Neural crest cell (in vitro differentiated cells): ENCODE results near the gene DDC. TPM values are rescaled to one million over a fixed set of nuclear protein-coding genes. Genes with fewer than 3 reads are reported as not detected.
"Not testable (repeated sequence)": the region's sequence is repeated elsewhere in the genome, so short reads cannot be mapped to it uniquely, and the experiment has no call there.

ENCODE experiments used
- DNase-seq: peaks from one replicate; pipeline ENCODE4 v3.0.0; 2021; ENCODE audit warnings: low read depth, mixed read lengths, low spot score
- H3K27ac Mint-ChIP-seq: one replicate; pipeline ENCODE4 v1.8.0; 2021; ENCODE audit warnings: mild to moderate bottlenecking, mixed read lengths; ENCODE audit not compliant: unreplicated experiment
- H3K27me3 Mint-ChIP-seq: 2 replicates; pipeline ENCODE4 v1.8.0; 2021; ENCODE audit warnings: low read depth, mild to moderate bottlenecking, mixed read lengths
- H3K36me3 Mint-ChIP-seq: 2 replicates; pipeline ENCODE4 v1.8.0; 2021; ENCODE audit warnings: low read depth, mild to moderate bottlenecking, mixed read lengths
- H3K4me1 Mint-ChIP-seq: 2 replicates; pipeline ENCODE4 v1.8.0; 2021; ENCODE audit warnings: mixed read lengths
- H3K4me3 Mint-ChIP-seq: one replicate; pipeline ENCODE4 v1.8.0; 2021; ENCODE audit warnings: mild to moderate bottlenecking, mixed read lengths
- H3K9me3 Mint-ChIP-seq: 2 replicates; pipeline ENCODE4 v1.8.0; 2021; ENCODE audit warnings: mixed read lengths
- CTCF ChIP-seq: fragments of 200-600 bp; sonication (generic); conservative IDR thresholded peaks from 2 replicates; pipeline ENCODE4 v1.5.0; 2021; ENCODE audit warnings: antibody characterized with exemption, mild to moderate bottlenecking
- total RNA-seq: library from RNA; stranded (reverse); gene quantifications from 2 replicates; pipeline ENCODE4 v1.2.1, GENCODE V29; 2021

Gene DDC
- total RNA-seq, 1 donor from 2014 or later: 1.0 TPM

GRCh38 chr7:50552139-50552538, 13.1 kb downstream of the DDC start:
- H3K36me3 Mint-ChIP-seq: no peaks in the 10 kb centered on the region
- H3K9me3 Mint-ChIP-seq: no peaks in the 10 kb centered on the region
- no peak for TF ChIP-seq CTCF
- H3K27ac Mint-ChIP-seq: no peak overlapping the region
- no peak overlapping the region for H3K4me3 Mint-ChIP-seq
- H3K27me3 Mint-ChIP-seq: no peaks in the 10 kb centered on the region
- DNase-seq: no peak
- peaks cover 27% of the 10 kb centered on the region for H3K4me1 Mint-ChIP-seq

DNA sequence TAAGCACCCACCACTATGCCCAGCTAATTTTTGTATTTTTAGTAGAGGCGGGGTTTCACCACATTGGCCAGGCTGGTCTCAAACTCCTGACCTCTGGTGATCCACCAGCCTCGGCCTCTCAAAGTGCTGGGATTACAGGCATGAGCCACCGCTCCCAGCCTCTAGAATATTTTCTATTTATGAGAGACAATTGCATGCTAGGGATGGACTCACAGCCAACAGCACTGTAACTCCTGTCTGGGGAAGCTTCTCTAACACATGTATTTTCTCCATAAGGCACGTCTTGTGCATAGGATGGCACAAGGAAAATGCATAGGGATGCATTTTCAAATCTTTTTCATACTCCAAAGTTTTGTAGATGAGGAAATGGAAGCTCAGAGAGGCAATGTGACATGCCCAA, 19.6 kb downstream of the DDC start:
- H3K27me3 Mint-ChIP-seq, H3K27ac Mint-ChIP-seq, H3K4me3 Mint-ChIP-seq, H3K9me3 Mint-ChIP-seq, DNase-seq, H3K4me1 Mint-ChIP-seq, H3K36me3 Mint-ChIP-seq: not testable (repeated sequence)

DNA sequence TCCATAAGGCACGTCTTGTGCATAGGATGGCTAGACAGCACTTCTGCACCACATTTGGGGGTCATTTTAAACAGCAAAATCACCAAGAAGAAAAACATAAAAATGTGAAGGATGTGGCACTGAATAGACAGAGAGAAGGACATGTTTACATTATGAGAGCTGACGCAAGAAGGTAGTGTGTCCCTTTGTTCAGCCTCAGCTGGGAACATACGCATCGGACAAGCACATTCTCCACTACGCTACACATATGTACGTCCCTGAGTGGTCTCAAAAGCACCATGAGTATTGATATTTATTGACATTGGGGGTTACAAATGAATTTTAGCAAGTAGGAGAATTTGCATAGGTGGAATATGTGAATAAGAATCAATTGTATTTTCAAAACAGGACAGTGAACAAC, 20.2 kb downstream of the DDC start:
- Mint-ChIP-seq H3K27me3 (no peaks in the 10 kb centered on the region), H3K4me3 (no peak overlapping the region), H3K36me3 (no peaks in the 10 kb centered on the region), H3K27ac (no peak overlapping the region), H3K9me3 (no peaks in the 10 kb centered on the region), H3K4me1 (peaks cover 6% of the 10 kb centered on the region)
- TF ChIP-seq CTCF: no peak
- no peak for DNase-seq

DNA sequence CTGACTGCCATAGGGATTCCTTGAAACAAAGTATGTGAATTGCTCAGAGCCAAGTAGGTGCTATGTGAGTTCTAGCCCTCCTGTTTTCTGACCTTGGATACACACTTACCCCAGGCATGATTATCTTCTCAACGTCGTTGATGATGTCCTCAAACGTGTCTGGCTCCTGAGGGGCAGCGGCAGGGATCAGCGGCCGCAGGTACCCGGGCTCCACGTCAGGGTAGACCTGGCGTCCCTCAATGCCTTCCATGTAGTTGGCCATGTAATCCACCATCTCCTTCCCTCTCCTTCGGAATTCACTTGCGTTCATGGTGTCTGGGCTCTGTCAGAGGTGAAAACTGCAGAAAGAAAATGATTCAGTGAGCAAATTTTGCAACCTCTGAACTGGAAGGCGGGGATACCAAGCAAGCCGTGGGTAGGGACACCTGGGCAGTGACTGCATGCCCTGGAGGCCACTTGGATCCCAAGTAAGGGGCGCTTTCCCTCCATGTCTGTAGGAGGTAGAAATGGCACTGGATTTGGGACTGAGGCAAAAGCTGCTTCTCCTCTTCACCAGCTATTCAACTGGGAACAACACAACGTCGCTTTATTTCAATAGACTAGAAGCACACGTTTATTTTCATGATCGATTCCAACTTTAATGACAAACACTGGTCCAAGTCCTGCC, 21.3 kb downstream of the DDC start:
- Mint-ChIP-seq H3K4me1 (peaks cover 6% of the 10 kb centered on the region), H3K27me3 (no peaks in the 10 kb centered on the region), H3K27ac (no peak overlapping the region), H3K9me3 (no peaks in the 10 kb centered on the region), H3K4me3 (no peak overlapping the region), H3K36me3 (no peaks in the 10 kb centered on the region)
- no peak for TF ChIP-seq CTCF
- DNase-seq: no peak

GRCh38 chr7:50542132-50542531, 23.1 kb downstream of the DDC start:
- Mint-ChIP-seq H3K9me3 (no peaks in the 10 kb centered on the region), H3K4me1 (peaks cover 6% of the 10 kb centered on the region), H3K27ac (no peak overlapping the region), H3K4me3 (no peak overlapping the region), H3K36me3 (no peaks in the 10 kb centered on the region), H3K27me3 (no peaks in the 10 kb centered on the region)
- no peak for TF ChIP-seq CTCF
- DNase-seq: no peak

GRCh38 chr7:50540785-50541579, 24.2 kb downstream of the DDC start:
- peaks cover 6% of the 10 kb centered on the region for H3K4me1 Mint-ChIP-seq
- TF ChIP-seq CTCF: no peak
- H3K27ac Mint-ChIP-seq: no peak overlapping the region
- H3K9me3 Mint-ChIP-seq: no peaks in the 10 kb centered on the region
- no peak overlapping the region for H3K4me3 Mint-ChIP-seq
- H3K36me3 Mint-ChIP-seq: no peaks in the 10 kb centered on the region
- H3K27me3 Mint-ChIP-seq: no peaks in the 10 kb centered on the region
- no peak for DNase-seq
